AG09319 (cell line): ENCODE data around the gene EIF2S1.

Source experiments
- DNase-seq: peaks from one replicate; pipeline ENCODE4 v3.0.0-alpha.2; 2010; ENCODE audit warnings: low read depth; ENCODE audit errors: extremely low read depth
- TF ChIP-seq, protein P1 (sequence below): IDR thresholded peaks from 2 replicates; pipeline ENCODE4 v1.5.1; 2011; ENCODE audit warnings: low read depth, mild to moderate bottlenecking, inconsistent platforms, low read length, moderate library complexity

Gene EIF2S1

DNA sequence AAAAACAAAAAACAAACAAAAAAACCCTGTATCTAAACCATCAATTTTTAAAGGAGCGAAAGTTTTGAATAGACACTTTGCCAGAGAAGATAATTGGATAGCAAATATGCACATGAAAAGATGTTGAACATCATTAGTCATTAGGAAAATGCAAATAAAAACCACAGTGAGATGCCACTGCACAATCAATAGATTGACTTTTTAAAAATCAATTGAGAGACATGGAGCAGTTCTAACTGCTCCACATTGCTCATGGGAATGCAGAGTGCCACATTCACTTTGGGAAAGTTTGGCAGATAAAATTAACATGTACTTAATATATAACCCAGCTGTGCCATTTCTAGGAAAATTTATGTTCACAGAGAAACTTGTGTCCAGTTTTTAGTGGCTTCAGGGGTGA, 12.7 kb downstream of the EIF2S1 start:
- no peak for DNase-seq
- TF ChIP-seq, protein P1, sequence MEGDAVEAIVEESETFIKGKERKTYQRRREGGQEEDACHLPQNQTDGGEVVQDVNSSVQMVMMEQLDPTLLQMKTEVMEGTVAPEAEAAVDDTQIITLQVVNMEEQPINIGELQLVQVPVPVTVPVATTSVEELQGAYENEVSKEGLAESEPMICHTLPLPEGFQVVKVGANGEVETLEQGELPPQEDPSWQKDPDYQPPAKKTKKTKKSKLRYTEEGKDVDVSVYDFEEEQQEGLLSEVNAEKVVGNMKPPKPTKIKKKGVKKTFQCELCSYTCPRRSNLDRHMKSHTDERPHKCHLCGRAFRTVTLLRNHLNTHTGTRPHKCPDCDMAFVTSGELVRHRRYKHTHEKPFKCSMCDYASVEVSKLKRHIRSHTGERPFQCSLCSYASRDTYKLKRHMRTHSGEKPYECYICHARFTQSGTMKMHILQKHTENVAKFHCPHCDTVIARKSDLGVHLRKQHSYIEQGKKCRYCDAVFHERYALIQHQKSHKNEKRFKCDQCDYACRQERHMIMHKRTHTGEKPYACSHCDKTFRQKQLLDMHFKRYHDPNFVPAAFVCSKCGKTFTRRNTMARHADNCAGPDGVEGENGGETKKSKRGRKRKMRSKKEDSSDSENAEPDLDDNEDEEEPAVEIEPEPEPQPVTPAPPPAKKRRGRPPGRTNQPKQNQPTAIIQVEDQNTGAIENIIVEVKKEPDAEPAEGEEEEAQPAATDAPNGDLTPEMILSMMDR = no peak

DNA sequence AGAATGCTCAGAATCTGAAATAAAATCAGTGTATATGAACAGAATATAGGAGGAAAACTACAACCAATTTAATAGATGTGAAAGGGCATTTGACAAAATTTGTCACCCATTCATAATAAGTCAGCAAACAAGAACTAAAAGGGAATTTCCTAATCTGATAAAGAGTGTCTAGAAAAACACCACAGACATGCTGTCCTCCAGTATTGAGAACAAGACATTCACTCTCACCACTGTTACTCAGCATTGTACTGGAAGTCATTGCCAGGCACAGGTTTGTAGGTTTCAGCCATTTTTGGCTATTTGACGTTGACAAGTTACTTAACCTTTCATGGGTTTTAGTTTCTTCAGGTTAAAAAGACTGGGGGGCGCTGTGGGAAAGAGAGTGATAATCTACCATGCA, 13.2 kb downstream of the EIF2S1 start:
- no peak for DNase-seq
- TF ChIP-seq, protein P1 = no peak

DNA sequence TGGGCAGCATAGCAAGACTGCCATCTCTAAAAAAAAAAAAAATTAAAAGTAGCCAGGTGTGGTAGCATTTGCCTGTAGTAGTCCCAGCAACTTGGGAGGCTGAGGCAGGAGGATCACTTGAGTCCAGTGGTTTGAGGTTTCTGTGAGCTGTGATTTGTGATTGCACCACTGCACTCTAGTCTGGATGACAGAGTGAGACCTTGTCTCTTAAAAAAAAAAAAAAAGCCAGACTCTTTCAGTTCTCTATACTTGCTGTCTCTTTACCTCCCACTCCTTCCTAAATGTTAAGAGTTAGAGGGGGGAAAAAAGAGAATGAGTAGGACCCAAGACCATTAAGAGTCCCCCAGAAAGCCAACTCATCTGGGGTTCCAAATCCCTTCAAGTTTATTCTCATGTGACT, 17.8 kb downstream of the EIF2S1 start:
- TF ChIP-seq, protein P1 = no peak
- DNase-seq = no peak

DNA sequence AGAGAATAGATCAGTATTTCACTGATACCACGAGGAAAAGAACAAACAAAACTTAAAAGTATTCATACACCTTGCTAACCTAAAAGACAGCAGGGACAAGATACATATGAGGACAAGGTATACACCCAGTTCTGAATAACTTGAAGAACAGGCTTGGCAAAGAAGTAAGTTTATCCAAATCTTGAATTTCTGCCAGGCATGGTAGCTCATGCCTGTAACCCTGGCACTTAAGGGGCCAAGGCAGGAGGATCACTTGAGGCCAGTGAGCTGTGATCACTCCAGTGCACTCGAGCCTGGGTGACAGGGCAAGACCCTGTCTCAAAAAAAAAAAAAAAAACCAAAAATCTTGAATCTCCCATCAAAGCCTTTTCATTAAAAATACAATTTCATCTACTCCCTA, 25.0 kb downstream of the EIF2S1 start:
- no peak for DNase-seq
- TF ChIP-seq, protein P1 = no peak

DNA sequence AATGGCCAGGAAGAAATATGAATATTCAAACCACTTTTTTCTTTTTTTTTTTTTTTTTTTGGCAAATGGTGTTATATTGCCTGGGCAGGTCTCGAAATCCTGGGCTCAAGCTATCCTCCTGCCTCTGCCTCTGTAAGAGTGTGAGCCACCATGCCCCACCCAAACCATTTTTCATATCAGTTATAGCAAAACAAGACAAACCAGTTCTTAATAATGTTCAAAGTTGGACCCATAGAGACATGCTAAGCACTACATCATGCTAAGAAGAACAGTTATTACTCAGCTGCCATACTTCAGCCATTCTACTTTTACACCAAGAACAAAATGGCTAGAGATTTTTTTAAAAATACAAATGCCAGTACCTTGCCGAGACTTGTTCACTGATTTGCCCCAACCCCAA, 25.5 kb downstream of the EIF2S1 start:
- no peak for DNase-seq
- TF ChIP-seq, protein P1 = no peak

DNA sequence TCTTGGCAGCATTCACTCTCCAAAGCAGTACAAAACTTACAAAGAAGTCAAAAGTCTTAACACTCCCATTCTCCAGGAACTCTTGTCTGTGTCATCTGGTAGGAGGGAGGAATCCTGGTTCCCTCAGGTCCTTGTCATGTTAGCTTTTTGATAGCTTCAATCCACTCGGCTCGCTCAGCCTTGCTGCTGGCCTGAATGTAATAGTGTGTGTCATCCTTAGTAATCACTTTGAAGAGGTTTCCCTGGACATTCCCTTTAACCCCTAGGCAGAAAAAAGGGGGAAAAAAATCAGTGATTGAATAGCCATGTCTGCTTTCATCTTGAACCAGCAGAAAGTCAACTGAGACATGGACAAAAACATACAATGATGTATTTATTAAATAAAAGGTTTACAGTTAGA, 27.1 kb downstream of the EIF2S1 start:
- TF ChIP-seq, protein P1 = no peak
- DNase-seq = no peak

DNA sequence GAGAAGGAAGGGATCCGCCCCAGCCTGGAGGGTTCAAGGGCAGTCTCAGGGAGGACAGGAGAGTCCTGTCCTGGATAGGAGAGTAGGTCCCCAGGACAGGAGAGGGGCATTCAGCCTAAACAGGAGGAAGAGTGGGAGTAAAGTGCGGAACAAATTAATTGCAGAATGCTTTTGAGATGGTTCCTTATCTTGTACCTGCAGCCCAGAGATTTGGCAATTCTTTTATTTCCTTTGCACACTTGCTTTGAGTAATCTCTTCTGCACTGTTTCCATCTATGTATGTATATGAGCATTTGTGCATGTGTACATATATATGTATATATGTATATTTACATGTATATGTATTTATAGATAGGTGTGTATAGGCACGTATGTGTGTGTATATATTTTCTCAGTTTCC, 29.1 kb downstream of the EIF2S1 start:
- no peak for DNase-seq

More for the DNA sequence above, 29.1 kb downstream of the EIF2S1 start:
- TF ChIP-seq, protein P1 = no peak
